Mammary epithelial cell (primary cell): Measurements from ENCODE around the gene HYAL2.

Experiments used
- EZH2 ChIP-seq: IDR thresholded peaks from 2 replicates; pipeline ENCODE4 v1.6.1; 2012; ENCODE audit warnings: low read length, inconsistent platforms, borderline replicate concordance
- TF ChIP-seq, protein P1 (sequence below), 2 donors: IDR thresholded peaks in 1 of 2; conservative IDR thresholded peaks in 1 of 2; 2 replicates each; pipeline ENCODE4 v1.5.1; 2011 to 2012; ENCODE audit warnings: inconsistent platforms in 2 of 2, low read length in 2 of 2, mild to moderate bottlenecking in 2 of 2, control low read depth in 1 of 2, low read depth in 1 of 2; ENCODE audit not compliant: insufficient read depth in 1 of 2; ENCODE audit errors: extremely low read depth in 1 of 2

DNA sequence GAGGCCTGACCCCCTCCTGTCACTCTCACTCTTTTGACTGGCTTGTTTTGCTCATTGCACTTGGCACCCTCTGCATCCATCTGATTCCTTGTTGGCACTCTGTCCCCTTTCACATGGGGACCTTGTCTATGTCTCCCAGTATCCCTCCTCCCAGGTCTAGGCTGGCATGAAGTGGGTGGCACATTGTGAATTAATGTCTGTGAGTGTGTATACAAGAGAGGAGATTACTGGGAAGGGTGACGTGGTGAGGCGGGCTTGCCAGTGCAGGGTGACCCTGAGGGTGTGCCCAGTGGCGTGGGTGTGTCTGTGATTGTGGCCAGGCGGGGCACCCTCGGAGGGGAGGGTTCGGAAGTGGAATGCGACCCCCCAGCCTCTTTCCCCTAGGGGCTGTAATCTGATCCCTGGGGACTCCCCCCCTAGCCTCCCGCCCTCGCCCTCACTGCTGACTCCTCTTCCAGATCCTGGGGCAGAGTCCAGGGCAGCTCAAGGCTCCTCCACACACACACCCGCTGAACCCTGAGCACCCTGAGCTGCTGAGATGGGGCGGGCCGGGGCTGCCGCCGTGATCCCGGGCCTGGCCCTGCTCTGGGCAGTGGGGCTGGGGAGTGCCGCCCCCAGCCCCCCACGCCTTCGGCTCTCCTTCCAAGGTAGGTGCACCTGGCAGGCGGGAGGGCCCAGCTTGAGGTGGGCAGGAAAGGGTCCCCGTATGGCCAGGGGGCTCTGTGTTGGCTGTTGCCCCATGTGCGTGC lies 53.7 kb downstream of the HYAL2 start, which contains the start of gene SEMA3B:
- TF ChIP-seq, protein P1, sequence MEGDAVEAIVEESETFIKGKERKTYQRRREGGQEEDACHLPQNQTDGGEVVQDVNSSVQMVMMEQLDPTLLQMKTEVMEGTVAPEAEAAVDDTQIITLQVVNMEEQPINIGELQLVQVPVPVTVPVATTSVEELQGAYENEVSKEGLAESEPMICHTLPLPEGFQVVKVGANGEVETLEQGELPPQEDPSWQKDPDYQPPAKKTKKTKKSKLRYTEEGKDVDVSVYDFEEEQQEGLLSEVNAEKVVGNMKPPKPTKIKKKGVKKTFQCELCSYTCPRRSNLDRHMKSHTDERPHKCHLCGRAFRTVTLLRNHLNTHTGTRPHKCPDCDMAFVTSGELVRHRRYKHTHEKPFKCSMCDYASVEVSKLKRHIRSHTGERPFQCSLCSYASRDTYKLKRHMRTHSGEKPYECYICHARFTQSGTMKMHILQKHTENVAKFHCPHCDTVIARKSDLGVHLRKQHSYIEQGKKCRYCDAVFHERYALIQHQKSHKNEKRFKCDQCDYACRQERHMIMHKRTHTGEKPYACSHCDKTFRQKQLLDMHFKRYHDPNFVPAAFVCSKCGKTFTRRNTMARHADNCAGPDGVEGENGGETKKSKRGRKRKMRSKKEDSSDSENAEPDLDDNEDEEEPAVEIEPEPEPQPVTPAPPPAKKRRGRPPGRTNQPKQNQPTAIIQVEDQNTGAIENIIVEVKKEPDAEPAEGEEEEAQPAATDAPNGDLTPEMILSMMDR (conservative IDR thresholded peaks at IDR 0.05 in 1 of 2, IDR thresholded peaks at IDR 0.05 in 1 of 2; ENCODE audit: extremely low read depth in 1 of 2, insufficient read depth in 1 of 2, low read depth in 1 of 2, low read length in 2 of 2): no peak
- TF ChIP-seq EZH2: no peak
